GM12873 (cell line): ENCODE results near the gene AMACR.

Experiments
- CTCF ChIP-seq: IDR thresholded peaks from 2 replicates; pipeline ENCODE4 v1.5.1; 2012; ENCODE audit warnings: low read depth, mild to moderate bottlenecking, moderate library complexity, low read length, control low read depth; ENCODE audit not compliant: insufficient read depth; ENCODE audit errors: missing control alignments

The AMACR gene

DNA sequence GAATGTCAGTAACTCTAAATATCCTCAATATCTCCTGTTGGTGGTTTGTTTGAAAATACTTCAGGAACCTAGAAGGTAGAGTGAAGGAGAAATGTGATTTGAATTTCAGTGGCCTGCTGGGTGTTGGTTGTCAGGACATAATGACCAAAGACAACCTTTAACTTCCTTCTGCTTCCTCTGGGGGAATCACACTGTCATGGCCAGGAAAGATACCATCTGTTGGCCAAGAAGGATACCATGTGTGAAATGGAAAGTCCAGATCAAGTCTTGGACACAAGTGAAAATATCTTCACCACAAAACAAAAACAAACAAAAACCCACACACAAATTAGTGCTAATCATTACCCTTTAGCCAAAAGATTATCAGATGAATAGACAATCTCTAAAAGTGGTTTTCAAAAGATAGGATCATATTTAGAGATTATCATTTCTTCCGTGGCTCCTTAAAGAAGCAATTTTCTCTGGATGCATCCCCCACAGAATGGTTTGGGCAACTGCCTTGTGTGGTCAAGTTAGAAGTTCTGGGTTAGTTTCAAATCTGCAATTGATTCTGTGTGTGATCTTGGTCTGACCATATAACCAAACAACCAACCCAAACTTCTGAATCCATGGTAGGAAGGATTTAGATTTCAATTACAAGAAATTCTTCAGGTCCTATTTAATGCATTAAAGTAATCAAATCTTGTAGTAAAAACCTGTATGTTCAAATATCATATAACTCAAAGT lies 33.6 kb upstream of the AMACR start:
- no peak for TF ChIP-seq CTCF

GRCh38 chr5:34040472-34040871 lies 32.6 kb upstream of the AMACR start:
- TF ChIP-seq CTCF, result no peak

DNA sequence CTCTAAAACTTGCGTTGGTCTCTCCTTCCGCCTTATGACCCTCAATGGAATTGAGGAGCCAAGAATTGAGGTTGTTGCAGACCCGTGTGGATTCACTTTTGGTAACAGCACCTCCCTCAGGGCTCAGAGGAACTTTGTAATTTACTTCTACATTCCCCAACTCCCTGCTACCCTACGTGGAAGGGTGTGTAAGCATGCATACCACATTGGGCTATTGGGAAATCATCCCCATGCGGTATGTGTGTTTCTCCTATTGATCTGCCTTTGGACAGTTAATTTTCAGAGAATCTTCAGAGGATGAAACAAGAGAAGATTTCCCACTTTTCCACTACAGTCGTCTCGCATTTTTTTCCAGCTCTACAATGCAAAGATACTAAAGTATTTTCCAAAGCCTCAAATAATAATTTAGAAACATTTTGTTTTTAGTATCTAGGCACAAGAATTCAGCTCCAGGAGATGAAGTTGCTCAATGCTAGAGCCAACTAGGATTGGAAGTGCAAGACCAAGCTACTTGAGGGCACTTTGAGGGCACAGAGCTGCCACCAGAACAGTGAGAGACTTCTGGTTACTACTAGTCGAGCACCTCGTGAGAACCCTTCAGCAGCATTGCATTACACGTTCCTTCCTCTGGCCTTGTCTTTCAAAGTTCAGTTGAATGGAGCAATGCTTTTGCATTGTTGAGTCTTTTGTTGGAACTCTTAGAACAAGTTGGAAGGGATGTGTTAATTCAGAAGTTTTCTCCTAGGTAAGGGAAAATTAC lies 31.7 kb upstream of the AMACR start:
- no peak for TF ChIP-seq CTCF

- no peak for TF ChIP-seq CTCF
These were observed 31.0 kb upstream of the AMACR start for GRCh38 chr5:34038838-34039237.

GRCh38 chr5:34038390-34038789 lies 30.5 kb upstream of the AMACR start:
- TF ChIP-seq CTCF, result no peak

GRCh38 chr5:34037726-34038125 lies 29.9 kb upstream of the AMACR start:
- no peak for TF ChIP-seq CTCF

- TF ChIP-seq CTCF, result no peak
These were observed 27.9 kb upstream of the AMACR start for GRCh38 chr5:34035756-34036155.
